NCI-H345 treated with DMSO at 0.1 percent for 48 hours (cell line): ENCODE results near the gene FAM50A.

Experiments
- DNase-seq: peaks from one replicate; lab custom pipeline; 2025; ENCODE audit not compliant: unreplicated experiment; lab: John Stamatoyannopoulos, UW

The FAM50A gene

GRCh38 chrX:154412468-154412867 lies 31.5 kb upstream of the FAM50A start:
- no peak for DNase-seq

- no peak for DNase-seq
Observed at GRCh38 chrX:154413142-154413541, 30.8 kb upstream of the FAM50A start.

GRCh38 chrX:154417157-154417556 lies 26.8 kb upstream of the FAM50A start:
- no peak for DNase-seq

GRCh38 chrX:154419189-154419588 lies 24.8 kb upstream of the FAM50A start:
- DNase-seq: no peak

- peak; percentile 38 for DNase-seq
Observed at GRCh38 chrX:154419688-154420401, 24.1 kb upstream of the FAM50A start.

GRCh38 chrX:154420402-154420756 lies 23.6 kb upstream of the FAM50A start:
- no peak for DNase-seq

GRCh38 chrX:154426916-154427770 lies 16.8 kb upstream of the FAM50A start:
- no peak for DNase-seq

- DNase-seq: peak; percentile 76
Observed at GRCh38 chrX:154428176-154429171, 15.5 kb upstream of the FAM50A start, which contains the start of gene ATP6AP1. Gene ATP6AP1 (plus strand): TSS chrX:154428677. CDS start chrX:154428693, 16 bp downstream.

- no peak for DNase-seq
Observed at GRCh38 chrX:154429711-154430110, 14.2 kb upstream of the FAM50A start.

GRCh38 chrX:154430479-154430878 lies 13.5 kb upstream of the FAM50A start:
- DNase-seq: no peak

- DNase-seq: no peak
Observed at GRCh38 chrX:154430916-154431315, 13.0 kb upstream of the FAM50A start.

GRCh38 chrX:154431341-154431740 lies 12.6 kb upstream of the FAM50A start:
- DNase-seq: no peak

GRCh38 chrX:154432210-154432609 lies 11.7 kb upstream of the FAM50A start:
- no peak for DNase-seq

- DNase-seq: no peak
Observed at GRCh38 chrX:154433605-154434004, 10.3 kb upstream of the FAM50A start.

GRCh38 chrX:154434394-154435168 lies 9.4 kb upstream of the FAM50A start:
- no peak for DNase-seq

GRCh38 chrX:154435171-154435733 lies 8.7 kb upstream of the FAM50A start:
- DNase-seq: no peak

- DNase-seq: peak; percentile 4
Observed at GRCh38 chrX:154436374-154436982, 7.5 kb upstream of the FAM50A start.

GRCh38 chrX:154436983-154437752 lies 6.8 kb upstream of the FAM50A start, which contains the start of gene GDI1:
Gene GDI1 (plus strand): TSS chrX:154437154. CDS start chrX:154437255, 101 bp downstream.
- DNase-seq: no peak
